AG04449 (cell line): ENCODE results near the gene HSPA5.

Experiments used
- CTCF ChIA-PET: fragments of 350-600 bp; formaldehyde crosslinking; extraction: SDS; loops from one replicate; lab custom pipeline; 2021; ENCODE audit warnings: antibody characterized with exemption; lab: Yijun Ruan, JAX
- POLR2A ChIA-PET: fragments of 400-600, 350-600 bp; formaldehyde crosslinking; extraction: SDS; loops from one replicate; lab custom pipeline; 2020; ENCODE audit warnings: antibody characterized with exemption, inconsistent platforms; lab: Yijun Ruan, JAX
- DNase-seq: peaks from one replicate; pipeline ENCODE4 v3.0.0-alpha.2; 2010; ENCODE audit warnings: low read depth, low spot score
- H3K4me3 ChIP-seq: 2 replicates; pipeline ENCODE4 v1.5.1; 2011; ENCODE audit warnings: low read depth, mild to moderate bottlenecking, control low read depth, low read length
- CTCF ChIP-seq: IDR thresholded peaks from one replicate; pipeline ENCODE4 v1.5.1; 2011; ENCODE audit warnings: mild to moderate bottlenecking, moderate library complexity, low read length, control low read depth, inconsistent platforms; ENCODE audit not compliant: insufficient read depth; ENCODE audit errors: missing control alignments

The HSPA5 gene

GRCh38 chr9:125254231-125254630 is 13.1 kb upstream of the HSPA5 start:
- no peak for TF ChIP-seq CTCF
- POLR2A ChIA-PET = interaction anchor here (3.6 kb wide), 1 partner anchor 12 kb away, joined by 13 read pairs; the partner anchor contains the start of gene HSPA5
- CTCF ChIA-PET = no interaction called here
- no peak for DNase-seq
- no peak overlapping the region for H3K4me3 ChIP-seq

- ChIA-PET POLR2A (no interaction called here), CTCF (interaction anchor here (2.4 kb wide), 1 partner anchor 15 kb away, joined by 12 read pairs; the partner anchor contains the start of gene GAPVD1)
- DNase-seq = no peak
- no peak overlapping the region for H3K4me3 ChIP-seq
- TF ChIP-seq CTCF = no peak
These were observed 5.1 kb upstream of the HSPA5 start for GRCh38 chr9:125246261-125246667.

GRCh38 chr9:125243792-125244260 is 2.7 kb upstream of the HSPA5 start:
- ChIA-PET POLR2A (interaction anchor here (1.2 to 2.0 kb wide), 2 partner anchors 8 to 10 kb away, joined by 3 to 16 read pairs; no protein-coding TSS in a partner anchor), CTCF (interaction anchor here (1.6 to 2.4 kb wide), 2 partner anchors 9 to 17 kb away, joined by 3 to 12 read pairs; partner anchors contain the start of gene GAPVD1)
- TF ChIP-seq CTCF = no peak
- no peak for DNase-seq
- no peak overlapping the region for H3K4me3 ChIP-seq

DNA sequence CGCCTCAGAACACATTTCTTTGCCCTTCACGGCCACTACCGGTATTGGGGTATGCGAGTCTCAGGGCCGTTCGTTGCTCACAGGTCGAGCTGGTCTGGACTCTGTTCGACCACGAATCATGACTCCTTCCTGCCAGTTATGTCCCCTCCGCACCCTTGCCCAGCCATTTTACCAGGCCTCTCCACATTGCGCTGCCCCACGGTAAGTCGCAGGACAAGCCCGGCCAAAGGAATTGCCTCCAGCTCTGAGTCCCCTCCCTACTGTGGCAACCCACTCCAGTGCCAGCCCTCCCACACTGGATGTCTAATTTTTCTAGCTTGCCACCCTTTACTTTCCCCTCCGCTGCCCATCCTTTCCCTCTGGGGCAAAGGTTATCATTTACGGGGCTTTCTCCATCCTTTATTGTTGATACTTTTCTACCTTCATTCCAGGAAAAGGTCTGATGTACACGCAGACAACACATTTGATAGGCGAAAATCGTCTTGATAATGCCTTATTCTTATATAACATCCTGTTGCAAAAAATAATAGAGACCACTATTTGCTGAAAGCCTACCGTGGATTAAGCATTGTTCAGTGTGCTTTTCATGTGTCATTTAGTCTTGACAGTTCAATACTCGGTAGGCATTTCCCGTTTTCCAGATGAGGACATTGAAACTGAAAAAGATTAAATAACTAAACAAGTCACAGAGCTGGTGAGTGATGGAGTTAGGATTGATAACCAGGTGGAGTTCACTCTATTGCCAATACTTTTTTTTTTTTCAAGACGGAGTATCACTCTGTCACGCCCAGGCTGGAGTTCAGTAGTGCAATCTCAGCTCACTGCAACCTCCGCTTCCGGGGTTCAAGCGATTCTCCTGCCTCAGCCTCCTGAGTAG is 958 bp upstream of the HSPA5 start:
- DNase-seq = no peak
- TF ChIP-seq CTCF = no peak
- CTCF ChIA-PET = interaction anchor here (1.0 kb wide), 1 partner anchor 9 kb away, joined by 3 read pairs; no protein-coding TSS in a partner anchor
- POLR2A ChIA-PET = interaction anchor here (0.6 to 2.9 kb wide), 19 partner anchors 8 to 128 kb away, joined by 3 to 24 read pairs (median 4); partner anchors contain the start of gene GAPVD1
- peak overlapping the region; percentile 79 for H3K4me3 ChIP-seq

DNA sequence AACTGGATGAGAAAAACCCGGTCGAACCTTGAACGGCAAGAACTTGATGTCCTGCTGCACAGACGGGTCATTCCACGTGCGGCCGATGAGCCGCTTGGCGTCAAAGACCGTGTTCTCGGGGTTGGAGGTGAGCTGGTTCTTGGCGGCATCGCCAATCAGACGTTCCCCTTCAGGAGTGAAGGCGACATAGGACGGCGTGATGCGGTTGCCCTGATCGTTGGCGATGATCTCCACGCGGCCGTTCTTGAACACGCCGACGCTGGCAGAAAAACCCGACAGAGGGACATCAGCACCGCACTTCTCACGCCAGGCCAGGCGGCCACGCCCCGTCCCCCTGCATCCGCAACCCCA is 519 bp downstream of the HSPA5 start:
- ChIA-PET POLR2A (interaction anchor here (0.8 to 2.9 kb wide), 5 partner anchors 10 to 103 kb away, joined by 3 to 24 read pairs (median 12); partner anchors contain the start of gene GAPVD1), CTCF (no interaction called here)
- TF ChIP-seq CTCF = no peak
- peak overlapping the region; percentile 99 for H3K4me3 ChIP-seq
- DNase-seq = no peak
